ENCODE measurements around the gene KCNJ4.

Gene KCNJ4

DNA sequence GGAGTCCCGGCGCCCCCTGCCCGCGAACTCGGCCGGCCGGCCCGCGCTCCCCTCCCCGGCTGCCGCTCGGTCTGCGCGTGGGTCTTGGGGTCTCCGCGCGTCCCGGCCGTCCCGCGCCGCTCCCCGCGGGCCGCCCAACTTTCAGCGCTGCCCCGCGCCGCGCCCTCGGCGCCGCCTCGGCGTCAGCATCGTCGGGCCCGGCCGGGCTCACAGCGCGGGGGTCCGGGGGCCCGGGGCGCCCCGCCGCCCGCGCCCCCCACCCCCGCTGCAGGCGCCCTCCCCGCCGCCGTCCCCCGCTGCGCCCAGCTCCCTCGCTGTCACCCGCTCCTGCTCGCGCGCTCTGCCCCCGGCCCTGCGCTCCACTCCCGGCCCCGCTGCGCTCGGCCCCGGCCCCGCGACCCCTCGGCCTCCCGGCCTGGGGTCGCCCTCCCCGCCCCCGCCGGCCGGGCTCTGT lies at the start of gene KCNJ4:
KCNJ4 (minus strand) TSS at position 124 of the 454 bp plus-strand sequence. CDS start 27,067 bp downstream, outside the sequence.
- no peak for DNase-seq

DNA sequence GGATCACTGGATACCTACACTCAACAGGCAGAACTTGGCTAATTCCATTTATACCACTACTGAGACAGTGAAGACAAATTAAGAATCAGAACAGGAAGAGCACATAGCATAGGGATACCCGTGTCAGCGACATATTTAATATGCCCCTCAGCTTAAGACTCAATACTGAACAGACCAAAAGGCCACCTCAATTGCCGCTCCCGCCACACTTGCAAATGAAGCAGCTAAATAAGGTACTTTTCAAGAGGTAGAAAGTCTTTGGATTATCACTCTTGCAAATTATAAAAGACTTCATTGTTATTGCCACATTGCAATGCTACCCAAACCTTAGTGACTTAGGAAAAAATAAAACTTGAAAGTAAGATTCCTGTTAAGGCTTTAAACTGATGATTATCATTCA lies 48.0 kb upstream of the KCNJ4 start:
- no peak for DNase-seq

DNA sequence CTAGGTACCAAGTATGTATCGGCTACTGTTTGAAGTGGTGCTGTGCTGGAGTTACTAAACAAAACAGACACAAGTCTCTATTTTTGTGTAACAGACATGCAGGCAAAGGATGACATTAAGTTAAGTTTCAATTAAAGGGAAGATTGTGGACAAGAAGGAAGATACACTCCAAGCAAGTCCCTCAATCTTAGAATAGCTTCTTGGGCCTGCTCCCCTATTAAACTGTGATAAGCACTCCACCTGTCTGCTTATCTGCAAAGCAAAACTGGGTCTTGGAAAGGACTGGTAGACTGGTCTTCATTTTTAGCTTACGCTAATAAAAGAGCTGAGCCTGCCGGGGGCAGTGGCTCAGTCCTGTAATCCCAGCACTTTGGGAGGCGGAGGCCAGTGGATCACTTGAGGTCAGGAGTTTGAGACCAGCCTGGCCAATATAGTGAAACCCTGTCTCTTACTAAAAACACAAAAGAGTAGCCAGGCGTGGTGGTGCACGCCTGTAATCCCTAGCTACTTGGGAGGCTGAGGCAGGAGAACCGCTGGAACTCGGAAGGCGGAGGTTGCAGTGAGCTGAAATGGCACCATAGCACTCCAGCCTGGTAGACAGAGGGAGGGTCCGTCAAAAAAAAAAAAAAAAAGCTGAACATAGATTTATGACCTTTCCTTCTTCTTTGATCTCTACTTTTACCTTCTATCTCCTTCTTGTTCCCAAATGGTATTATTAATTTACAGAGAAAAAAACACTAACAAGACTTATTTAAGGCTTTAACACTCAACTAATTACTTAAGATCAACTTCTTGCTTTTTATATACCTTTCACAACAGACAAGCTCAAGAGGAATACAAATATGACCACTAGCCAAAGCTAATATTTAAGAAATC lies 47.0 kb upstream of the KCNJ4 start:
- DNase-seq, result no peak

DNA sequence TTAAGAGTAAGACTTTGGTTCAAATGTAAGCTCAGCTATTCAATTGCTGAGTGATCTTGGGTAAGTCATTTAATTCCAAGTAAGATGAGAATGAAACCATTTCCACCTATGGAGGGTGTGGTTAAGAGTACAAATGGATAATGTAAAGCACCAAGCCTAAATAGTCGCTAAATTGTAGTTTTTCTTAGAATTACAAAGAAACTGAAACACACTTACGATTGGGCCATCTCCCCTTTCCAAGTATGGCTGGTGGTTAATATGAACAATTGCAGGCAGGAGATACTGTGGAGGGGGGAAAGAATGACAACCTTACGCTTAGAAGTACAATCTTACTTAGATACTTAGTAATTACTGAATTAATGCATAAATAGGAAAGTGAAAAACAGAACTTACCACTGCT lies 42.9 kb upstream of the KCNJ4 start:
- no peak for DNase-seq

GRCh38 chr22:38494939-38495338 lies 39.9 kb upstream of the KCNJ4 start:
- DNase-seq, result no peak

DNA sequence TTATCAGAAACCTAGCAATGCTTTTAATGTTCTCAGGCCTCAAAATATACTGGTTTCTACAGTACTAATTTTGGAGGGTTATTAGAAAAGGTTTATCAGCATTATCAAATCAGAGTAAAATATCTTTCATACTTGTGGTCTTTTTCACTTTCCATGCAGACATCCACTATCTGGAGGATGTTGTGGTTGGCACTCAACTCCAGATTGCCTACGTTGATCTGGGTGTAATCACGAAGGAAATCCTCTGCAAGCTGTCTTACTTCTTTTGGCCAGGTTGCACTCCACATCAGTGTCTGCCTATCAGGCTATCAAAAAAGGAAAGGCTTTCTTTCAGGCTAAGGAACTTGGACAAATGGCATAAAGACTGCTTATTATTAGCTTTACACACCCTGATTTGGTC lies 39.5 kb upstream of the KCNJ4 start:
- no peak for DNase-seq

DNA sequence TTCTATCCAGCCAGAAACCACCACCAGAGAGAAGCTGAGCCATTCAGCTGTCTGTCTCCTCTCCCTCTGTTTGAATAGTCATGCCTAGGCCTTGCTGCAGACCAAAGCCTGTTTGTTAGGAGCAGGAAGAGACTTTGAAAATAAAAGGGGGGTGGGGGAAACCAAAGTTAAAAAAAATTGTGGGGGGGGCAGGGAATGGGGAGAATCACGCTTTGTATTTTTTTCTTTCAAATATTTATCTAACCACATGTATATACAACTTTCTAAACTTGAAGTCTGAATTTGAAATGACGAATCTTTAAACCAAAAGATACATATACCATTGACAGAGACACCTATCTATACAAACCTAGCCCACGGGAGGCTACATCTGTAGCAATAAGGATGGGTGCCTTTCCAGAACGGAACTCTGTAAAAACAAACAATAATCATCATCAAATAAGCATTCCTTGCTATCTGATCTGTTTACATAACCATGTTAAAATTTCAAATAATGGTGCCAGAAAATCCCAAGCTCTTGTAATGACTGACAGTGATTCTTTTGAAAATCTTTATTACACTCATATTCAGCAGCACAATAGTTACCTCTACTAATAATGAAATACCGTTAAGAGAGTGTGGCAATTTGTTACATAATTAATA lies 36.8 kb upstream of the KCNJ4 start:
- no peak for DNase-seq

- DNase-seq, result peak; percentile 16
Measured at GRCh38 chr22:38490915-38491314, 35.9 kb upstream of the KCNJ4 start.

- no peak for DNase-seq
Measured at GRCh38 chr22:38490475-38490874, 35.5 kb upstream of the KCNJ4 start.

GRCh38 chr22:38489561-38490145 lies 34.7 kb upstream of the KCNJ4 start:
- no peak for DNase-seq

- no peak for DNase-seq
Measured at GRCh38 chr22:38489142-38489541, 34.1 kb upstream of the KCNJ4 start.

GRCh38 chr22:38487946-38488345 lies 32.9 kb upstream of the KCNJ4 start:
- no peak for DNase-seq

DNA sequence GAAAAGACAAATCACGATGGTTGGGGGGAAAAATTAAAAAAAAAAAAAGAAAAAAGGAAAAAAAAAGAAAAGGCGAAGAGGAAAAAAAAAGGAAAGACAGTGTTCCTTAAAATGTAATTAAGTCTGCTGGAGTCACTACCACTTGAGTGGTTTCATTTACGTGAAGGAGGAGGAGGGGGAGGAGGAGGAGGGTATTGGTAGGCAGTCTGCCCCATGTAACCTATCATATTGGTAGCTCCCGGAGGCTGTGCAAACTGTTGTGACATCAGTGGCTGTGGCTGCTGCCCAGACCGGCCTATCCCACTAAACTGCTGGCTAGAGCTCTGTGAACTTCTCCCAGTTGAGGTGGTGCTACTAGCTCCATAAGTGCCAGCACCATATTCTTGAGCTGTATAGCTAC lies 30.8 kb upstream of the KCNJ4 start:
- no peak for DNase-seq

- DNase-seq, result no peak
Measured at GRCh38 chr22:38484244-38484643, 29.2 kb upstream of the KCNJ4 start.

DNA sequence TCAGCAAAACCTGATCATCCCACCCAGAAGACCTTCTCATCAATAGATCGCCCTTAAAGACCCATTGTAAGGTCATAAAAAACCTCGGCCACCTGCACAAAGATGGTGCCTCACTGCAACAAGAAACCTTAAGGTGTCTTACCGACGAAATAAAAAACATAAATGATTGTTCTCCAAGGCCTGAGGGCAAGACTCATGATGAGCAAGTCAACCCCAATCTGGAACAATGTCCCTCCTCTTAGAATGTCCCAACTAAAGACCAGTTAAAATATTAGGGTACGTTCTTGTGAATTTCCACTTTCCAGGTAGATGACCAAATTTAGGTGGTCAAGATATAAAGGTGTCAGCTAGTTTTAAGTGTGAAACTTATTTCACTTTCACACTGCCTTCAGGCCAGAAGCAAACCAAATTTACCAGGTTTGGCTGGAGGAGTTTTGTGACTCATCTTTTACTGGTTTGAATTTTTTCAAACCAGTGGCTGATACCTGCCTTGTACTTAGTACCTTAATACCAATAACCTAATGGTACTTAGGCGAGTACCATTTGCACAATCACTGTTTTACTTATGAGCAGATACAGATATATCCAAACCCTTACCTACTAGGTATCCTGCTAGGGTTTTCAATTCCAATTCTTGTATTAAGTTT lies 27.8 kb upstream of the KCNJ4 start:
- DNase-seq, result no peak

GRCh38 chr22:38481871-38482332 lies 26.9 kb upstream of the KCNJ4 start:
- DNase-seq, result no peak

GRCh38 chr22:38481162-38481870 lies 26.3 kb upstream of the KCNJ4 start:
- no peak for DNase-seq

DNA sequence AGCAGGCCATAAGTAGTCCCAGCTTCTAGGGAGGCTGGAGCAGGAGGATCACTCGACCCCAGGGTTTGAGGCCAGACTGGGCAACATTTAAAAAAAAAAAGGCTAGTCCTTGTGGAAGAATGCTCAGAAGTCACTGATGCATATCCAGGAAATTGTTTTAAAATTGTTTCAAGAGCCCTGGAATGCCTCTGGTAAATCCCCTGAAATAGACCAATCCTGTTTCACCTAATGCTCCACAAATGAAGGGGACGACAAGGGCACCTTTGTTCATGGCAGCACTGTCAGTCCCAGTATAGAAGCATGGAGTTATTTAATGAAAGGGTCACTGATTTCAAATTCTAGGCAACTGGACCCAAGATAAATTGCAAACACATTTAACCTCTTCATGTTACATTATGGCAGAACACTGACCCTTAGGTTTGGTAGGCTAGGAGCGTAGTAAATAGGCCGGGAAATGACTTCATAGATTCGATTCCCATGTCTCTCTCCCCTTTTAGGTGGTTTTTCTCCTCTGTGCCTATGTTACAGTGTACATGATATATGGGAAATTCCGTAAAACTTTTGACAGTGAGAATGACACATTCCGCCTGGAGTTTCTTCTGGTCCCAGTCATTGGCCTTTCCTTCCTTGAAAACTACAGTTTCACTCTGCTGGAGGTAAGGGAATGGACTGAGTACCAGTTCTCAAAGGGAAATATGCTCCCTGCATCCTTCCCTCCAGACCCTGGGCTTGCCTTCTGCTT lies 24.3 kb upstream of the KCNJ4 start:
- peak; percentile 63 for DNase-seq

DNA sequence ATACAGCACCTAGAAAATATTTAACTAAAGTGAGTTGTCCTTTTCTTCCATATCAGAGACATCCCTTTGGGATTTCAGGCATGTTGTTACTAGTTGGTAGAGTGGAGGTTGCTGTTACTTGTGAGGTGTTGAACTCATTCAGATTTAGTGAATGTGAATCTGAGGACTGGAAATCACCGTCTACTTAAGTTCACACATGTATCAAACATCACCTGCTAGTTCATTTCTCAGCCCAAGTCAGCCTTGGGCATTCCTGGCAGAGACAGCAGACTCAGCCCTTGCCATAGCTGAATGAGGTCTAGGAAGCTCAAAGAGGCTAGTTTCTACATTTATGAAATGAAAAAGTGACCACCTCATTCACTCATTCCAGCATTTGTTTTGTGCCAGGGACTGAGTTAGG lies 22.6 kb upstream of the KCNJ4 start:
- DNase-seq, result no peak

DNA sequence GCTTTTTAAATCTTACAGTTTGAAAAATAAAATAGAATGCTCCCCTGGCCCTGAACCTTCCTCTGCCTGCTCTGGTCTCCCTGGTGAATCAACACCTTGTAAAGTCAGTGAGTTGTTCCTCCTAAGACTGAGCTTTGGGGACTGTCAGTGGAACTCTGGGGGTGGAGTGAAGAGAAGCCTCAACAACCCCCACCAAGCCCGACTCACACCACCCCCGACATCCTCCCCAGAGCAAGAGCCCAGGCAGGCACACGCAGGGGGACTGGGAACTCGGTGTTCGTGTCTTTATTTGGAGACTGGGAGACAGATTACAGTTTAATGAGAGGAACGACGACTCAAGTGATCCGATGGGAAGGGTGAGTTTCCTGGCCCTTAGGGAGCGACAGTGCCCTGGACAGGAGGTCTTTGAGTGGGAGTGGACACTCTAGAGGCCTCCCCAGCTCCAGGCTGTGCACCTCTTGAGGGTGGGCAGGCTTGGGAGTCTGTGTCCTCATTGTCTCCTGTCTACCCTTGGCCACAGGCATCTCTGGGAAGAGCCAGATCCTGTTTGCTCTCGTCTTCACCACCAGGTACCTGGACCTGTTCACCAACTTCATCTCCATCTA lies 19.1 kb upstream of the KCNJ4 start:
- no peak for DNase-seq

DNA sequence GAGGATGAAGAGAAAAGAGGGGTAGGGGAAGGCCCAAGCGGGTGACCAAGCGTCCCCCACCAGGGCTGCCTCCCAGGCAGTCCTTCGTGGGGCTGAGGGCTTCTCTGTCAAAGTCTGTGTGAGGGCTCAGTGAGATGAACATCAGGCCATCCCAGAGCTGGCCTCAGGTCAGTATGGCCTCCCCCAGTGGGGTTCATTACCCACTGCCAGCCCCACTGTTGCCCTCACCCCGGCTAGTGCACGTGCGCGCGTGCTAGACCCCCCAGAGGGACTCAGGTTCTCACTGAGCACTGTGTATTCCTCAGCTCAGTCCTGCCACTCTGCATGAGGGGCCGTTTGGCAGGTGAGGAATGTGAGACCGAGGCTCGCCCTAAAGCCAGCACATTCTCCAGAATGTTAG lies 16.2 kb upstream of the KCNJ4 start:
- DNase-seq, result no peak

Data from kidney glomerular epithelial cell (primary cell).